ENCODE data around the gene ASMTL. TPM values are rescaled to one million over a fixed set of nuclear protein-coding genes. Genes with fewer than 3 reads are reported as not detected.

Gene ASMTL
- total and polyA plus RNA-seq, 2 of the 13 experiments (the other 11 are each of a cell fraction or from before 2014, with no cell fraction given): 5.6 to 16.3 TPM

DNA sequence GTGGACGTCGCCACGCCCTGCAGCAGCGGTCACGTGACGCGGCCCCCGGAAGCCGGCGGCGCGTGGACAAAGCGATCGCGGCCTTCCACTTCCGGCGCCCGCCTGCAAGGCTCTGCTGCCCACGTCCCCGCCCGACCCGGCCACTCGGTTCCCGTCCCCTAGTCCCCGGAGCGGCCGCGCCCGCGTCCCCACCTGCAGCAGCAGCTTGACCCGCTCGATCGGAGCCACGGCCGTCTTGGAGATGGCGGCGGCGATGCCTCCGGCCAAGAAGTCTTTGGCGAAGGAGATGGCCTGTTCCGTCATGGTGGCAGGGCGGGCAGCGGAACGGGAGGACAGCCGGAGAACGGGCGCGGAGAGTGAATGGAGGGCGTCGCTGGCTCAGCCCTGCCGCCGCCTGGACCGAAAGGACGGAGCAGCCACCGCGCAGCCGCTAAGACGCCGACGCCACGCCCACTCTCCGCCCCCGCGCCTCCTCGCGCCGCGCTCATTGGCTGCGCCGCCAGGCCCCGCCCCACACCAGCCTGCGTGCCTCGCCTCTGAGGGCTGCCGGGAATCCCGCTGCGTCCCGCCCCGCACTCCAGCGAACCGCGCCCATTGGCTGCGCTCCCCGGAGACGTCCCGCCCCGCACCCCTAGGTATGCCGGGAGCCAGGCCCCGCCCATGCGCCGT lies 60.9 kb downstream of the ASMTL start, which contains the start of gene SLC25A6 (continued):
- no peak for TF ChIP-seq JDP2 (CRISPR knock-in tag; IDR thresholded peaks at IDR 0.05; ENCODE audit: borderline replicate concordance)
- peak; percentile 60 for TF ChIP-seq ZNF883 (CRISPR knock-in tag; IDR thresholded peaks at IDR 0.05; ENCODE audit: not compliant biosample characterization)
- no peak; the same call in 1 of the 2 replicates for TF ChIP-seq MXD3 (CRISPR knock-in tag; IDR thresholded peaks at IDR 0.05)
- TF ChIP-seq, protein P1, sequence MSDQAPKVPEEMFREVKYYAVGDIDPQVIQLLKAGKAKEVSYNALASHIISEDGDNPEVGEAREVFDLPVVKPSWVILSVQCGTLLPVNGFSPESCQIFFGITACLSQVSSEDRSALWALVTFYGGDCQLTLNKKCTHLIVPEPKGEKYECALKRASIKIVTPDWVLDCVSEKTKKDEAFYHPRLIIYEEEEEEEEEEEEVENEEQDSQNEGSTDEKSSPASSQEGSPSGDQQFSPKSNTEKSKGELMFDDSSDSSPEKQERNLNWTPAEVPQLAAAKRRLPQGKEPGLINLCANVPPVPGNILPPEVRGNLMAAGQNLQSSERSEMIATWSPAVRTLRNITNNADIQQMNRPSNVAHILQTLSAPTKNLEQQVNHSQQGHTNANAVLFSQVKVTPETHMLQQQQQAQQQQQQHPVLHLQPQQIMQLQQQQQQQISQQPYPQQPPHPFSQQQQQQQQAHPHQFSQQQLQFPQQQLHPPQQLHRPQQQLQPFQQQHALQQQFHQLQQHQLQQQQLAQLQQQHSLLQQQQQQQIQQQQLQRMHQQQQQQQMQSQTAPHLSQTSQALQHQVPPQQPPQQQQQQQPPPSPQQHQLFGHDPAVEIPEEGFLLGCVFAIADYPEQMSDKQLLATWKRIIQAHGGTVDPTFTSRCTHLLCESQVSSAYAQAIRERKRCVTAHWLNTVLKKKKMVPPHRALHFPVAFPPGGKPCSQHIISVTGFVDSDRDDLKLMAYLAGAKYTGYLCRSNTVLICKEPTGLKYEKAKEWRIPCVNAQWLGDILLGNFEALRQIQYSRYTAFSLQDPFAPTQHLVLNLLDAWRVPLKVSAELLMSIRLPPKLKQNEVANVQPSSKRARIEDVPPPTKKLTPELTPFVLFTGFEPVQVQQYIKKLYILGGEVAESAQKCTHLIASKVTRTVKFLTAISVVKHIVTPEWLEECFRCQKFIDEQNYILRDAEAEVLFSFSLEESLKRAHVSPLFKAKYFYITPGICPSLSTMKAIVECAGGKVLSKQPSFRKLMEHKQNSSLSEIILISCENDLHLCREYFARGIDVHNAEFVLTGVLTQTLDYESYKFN (CRISPR knock-in tag; conservative IDR thresholded peaks at IDR 0.05): peak; percentile 58
- peak; percentile 13; the same call in 1 of the 2 replicates for TF ChIP-seq ZNF546 (CRISPR knock-in tag; conservative IDR thresholded peaks at IDR 0.05)
- TF ChIP-seq RBFOX2 (IDR thresholded peaks at IDR 0.05; ENCODE audit: low read depth, low read length): peak; percentile 98
- TF ChIP-seq ZNF556 (CRISPR knock-in tag; IDR thresholded peaks at IDR 0.05; ENCODE audit: borderline replicate concordance): peak; percentile 74; the same call in 1 of the 2 replicates
- no peak for TF ChIP-seq TCF12 (IDR thresholded peaks at IDR 0.05)
- TF ChIP-seq TCF12 (CRISPR knock-in tag; IDR thresholded peaks at IDR 0.05): peak; percentile 39
- TF ChIP-seq HIVEP1 (CRISPR knock-in tag; IDR thresholded peaks at IDR 0.05): peak; percentile 49; the same call in 1 of the 2 replicates
- TF ChIP-seq ZNF232 (CRISPR knock-in tag; IDR thresholded peaks at IDR 0.05; ENCODE audit: borderline replicate concordance): peak; percentile 86; the same call in 1 of the 2 replicates
- TF ChIP-seq FLYWCH1 (CRISPR knock-in tag; IDR thresholded peaks at IDR 0.05): no peak
- TF ChIP-seq SKIL (CRISPR knock-in tag; IDR thresholded peaks at IDR 0.05; ENCODE audit: borderline replicate concordance): no peak
- TF ChIP-seq ZFP36L1 (CRISPR knock-in tag; IDR thresholded peaks at IDR 0.05): no peak
- TF ChIP-seq ZNF549 (CRISPR knock-in tag; IDR thresholded peaks at IDR 0.05): no peak
- peak; percentile 88 for TF ChIP-seq SP2 (CRISPR knock-in tag; IDR thresholded peaks at IDR 0.05)
- no peak for TF ChIP-seq THYN1 (CRISPR knock-in tag; IDR thresholded peaks at IDR 0.05; ENCODE audit: borderline replicate concordance, low read depth)
- no peak; the same call in none of the 2 replicates for TF ChIP-seq ZNF713 (CRISPR knock-in tag; IDR thresholded peaks at IDR 0.05)
- no peak for TF ChIP-seq NFE2L2 (IDR thresholded peaks at IDR 0.05; ENCODE audit: low read length)
- TF ChIP-seq MAFK (conservative IDR thresholded peaks at IDR 0.05 in 1 of 2, IDR thresholded peaks at IDR 0.05 in 1 of 2; ENCODE audit: low read length in 2 of 2): no peak
- TF ChIP-seq CENPX (CRISPR knock-in tag; IDR thresholded peaks at IDR 0.05): no peak
- no peak for TF ChIP-seq ZNF34 (CRISPR knock-in tag; IDR thresholded peaks at IDR 0.05; ENCODE audit: borderline replicate concordance)
- TF ChIP-seq ZSCAN9 (CRISPR knock-in tag; IDR thresholded peaks at IDR 0.05; ENCODE audit: borderline replicate concordance): no peak; the same call in 1 of the 2 replicates
- TF ChIP-seq, protein P2, sequence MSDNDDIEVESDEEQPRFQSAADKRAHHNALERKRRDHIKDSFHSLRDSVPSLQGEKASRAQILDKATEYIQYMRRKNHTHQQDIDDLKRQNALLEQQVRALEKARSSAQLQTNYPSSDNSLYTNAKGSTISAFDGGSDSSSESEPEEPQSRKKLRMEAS (IDR thresholded peaks at IDR 0.05): no peak
- TF ChIP-seq ZSCAN21 (CRISPR knock-in tag; IDR thresholded peaks at IDR 0.05; ENCODE audit: borderline replicate concordance): peak; percentile 58; the same call in 1 of the 2 replicates
